Measurements from ENCODE around the gene C14orf180.
A peak's percentile ranks its signal among the peaks of the same experiment; 100 is the strongest.

Gene C14orf180

GRCh38 chr14:104563191-104563741 is 16.3 kb upstream of the C14orf180 start:
- DNase-seq: no peak

- peak; percentile 32 for DNase-seq
Measured at GRCh38 chr14:104563742-104564615, 15.6 kb upstream of the C14orf180 start.

GRCh38 chr14:104564744-104565679 is 14.6 kb upstream of the C14orf180 start:
- no peak for DNase-seq

- no peak for DNase-seq
Measured at GRCh38 chr14:104567141-104567956, 12.2 kb upstream of the C14orf180 start.

GRCh38 chr14:104567957-104568225 is 11.7 kb upstream of the C14orf180 start:
- DNase-seq: no peak

- DNase-seq: no peak
Measured at GRCh38 chr14:104568620-104569019, 10.9 kb upstream of the C14orf180 start.

GRCh38 chr14:104569435-104569834 is 10.1 kb upstream of the C14orf180 start:
- no peak for DNase-seq

- no peak for DNase-seq
Measured at GRCh38 chr14:104571246-104571645, 8.3 kb upstream of the C14orf180 start.

GRCh38 chr14:104572024-104572626 is 7.4 kb upstream of the C14orf180 start:
- no peak for DNase-seq

GRCh38 chr14:104572668-104573067 is 6.9 kb upstream of the C14orf180 start:
- no peak for DNase-seq

GRCh38 chr14:104573930-104574329 is 5.6 kb upstream of the C14orf180 start:
- no peak for DNase-seq

- DNase-seq: no peak
Measured at GRCh38 chr14:104574536-104574935, 5.0 kb upstream of the C14orf180 start.

GRCh38 chr14:104574978-104575583 is 4.5 kb upstream of the C14orf180 start:
- DNase-seq: no peak

- DNase-seq: no peak
Measured at GRCh38 chr14:104576232-104576969, 3.2 kb upstream of the C14orf180 start.

- no peak for DNase-seq
Measured at GRCh38 chr14:104576970-104577332, 2.6 kb upstream of the C14orf180 start.

- no peak for DNase-seq
Measured at GRCh38 chr14:104577426-104577825, 2.1 kb upstream of the C14orf180 start.

- no peak for DNase-seq
Measured at GRCh38 chr14:104577847-104578301, 1.7 kb upstream of the C14orf180 start.

GRCh38 chr14:104578321-104578720 is 1.2 kb upstream of the C14orf180 start:
- no peak for DNase-seq

GRCh38 chr14:104579939-104580338 is 375 bp downstream of the C14orf180 start:
- peak; percentile 52 for DNase-seq

GRCh38 chr14:104580961-104581360 is 1.4 kb downstream of the C14orf180 start:
- DNase-seq: peak; percentile 52

- DNase-seq: no peak
Measured at GRCh38 chr14:104581521-104581920, 2.0 kb downstream of the C14orf180 start.

Measured in NCI-H1105 treated with DMSO at 0.1 percent for 48 hours (cell line).